Lower leg skin (tissue), 3 donors: ENCODE results near the gene PRSS12.

ENCODE experiments used
- POLR2A ChIP-seq, 2 donors: fragments of 450-650 bp; IDR thresholded peaks; one replicate each; pipeline ENCODE4 v1.6.1; 2016 to 2017; ENCODE audit warnings: antibody characterized with exemption in 2 of 2, mild to moderate bottlenecking in 1 of 2, moderate library complexity in 1 of 2
- TF ChIP-seq, protein P1 (sequence below), 3 donors: fragments of 450-650 bp; IDR thresholded peaks; one replicate each; pipeline ENCODE4 v1.5.1; 2016; ENCODE audit warnings: antibody characterized with exemption in 3 of 3, mild to moderate bottlenecking in 3 of 3, moderate library complexity in 2 of 3

DNA sequence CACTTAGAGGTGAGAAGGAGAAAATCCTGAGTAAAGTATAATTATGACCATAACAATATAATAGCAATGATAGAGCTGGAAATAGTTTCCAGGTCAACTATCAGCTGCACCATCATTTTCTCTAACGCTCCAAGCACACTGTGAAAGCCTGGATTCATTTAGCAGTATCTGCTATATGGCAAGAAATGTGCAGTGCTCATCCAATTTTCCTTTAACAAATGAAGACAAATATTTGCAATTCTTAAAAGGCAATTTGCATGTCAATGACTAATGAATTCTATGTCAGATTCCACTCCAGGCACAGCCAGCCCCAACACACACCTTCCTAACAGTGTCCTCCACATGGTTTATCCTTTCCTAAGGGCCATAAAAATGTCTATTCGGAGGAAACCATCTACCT, 12.7 kb downstream of the PRSS12 start:
- TF ChIP-seq, protein P1, sequence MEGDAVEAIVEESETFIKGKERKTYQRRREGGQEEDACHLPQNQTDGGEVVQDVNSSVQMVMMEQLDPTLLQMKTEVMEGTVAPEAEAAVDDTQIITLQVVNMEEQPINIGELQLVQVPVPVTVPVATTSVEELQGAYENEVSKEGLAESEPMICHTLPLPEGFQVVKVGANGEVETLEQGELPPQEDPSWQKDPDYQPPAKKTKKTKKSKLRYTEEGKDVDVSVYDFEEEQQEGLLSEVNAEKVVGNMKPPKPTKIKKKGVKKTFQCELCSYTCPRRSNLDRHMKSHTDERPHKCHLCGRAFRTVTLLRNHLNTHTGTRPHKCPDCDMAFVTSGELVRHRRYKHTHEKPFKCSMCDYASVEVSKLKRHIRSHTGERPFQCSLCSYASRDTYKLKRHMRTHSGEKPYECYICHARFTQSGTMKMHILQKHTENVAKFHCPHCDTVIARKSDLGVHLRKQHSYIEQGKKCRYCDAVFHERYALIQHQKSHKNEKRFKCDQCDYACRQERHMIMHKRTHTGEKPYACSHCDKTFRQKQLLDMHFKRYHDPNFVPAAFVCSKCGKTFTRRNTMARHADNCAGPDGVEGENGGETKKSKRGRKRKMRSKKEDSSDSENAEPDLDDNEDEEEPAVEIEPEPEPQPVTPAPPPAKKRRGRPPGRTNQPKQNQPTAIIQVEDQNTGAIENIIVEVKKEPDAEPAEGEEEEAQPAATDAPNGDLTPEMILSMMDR (IDR thresholded peaks at IDR 0.05): no peak
- no peak for TF ChIP-seq POLR2A (IDR thresholded peaks at IDR 0.05)
